ENCODE results near the gene TM4SF4.

GRCh38 chr3:149424918-149425317, 49.6 kb upstream of the TM4SF4 start:
- TF ChIP-seq ZNF660 (tag by site-specific recombination; IDR thresholded peaks at IDR 0.05) (no peak), CTCF (tag by site-specific recombination; IDR thresholded peaks at IDR 0.05) (no peak), REST (tag by site-specific recombination; IDR thresholded peaks at IDR 0.05) (no peak), ZFP69B (tag by site-specific recombination; IDR thresholded peaks at IDR 0.05) (no peak), ZBTB1 (tag by site-specific recombination; IDR thresholded peaks at IDR 0.05) (no peak), MZF1 (tag by site-specific recombination; IDR thresholded peaks at IDR 0.05; ENCODE audit: borderline replicate concordance) (no peak), ZNF292 (tag by site-specific recombination; IDR thresholded peaks at IDR 0.05; ENCODE audit: borderline replicate concordance, low read depth) (no peak)
- TF ChIP-seq, protein P1, sequence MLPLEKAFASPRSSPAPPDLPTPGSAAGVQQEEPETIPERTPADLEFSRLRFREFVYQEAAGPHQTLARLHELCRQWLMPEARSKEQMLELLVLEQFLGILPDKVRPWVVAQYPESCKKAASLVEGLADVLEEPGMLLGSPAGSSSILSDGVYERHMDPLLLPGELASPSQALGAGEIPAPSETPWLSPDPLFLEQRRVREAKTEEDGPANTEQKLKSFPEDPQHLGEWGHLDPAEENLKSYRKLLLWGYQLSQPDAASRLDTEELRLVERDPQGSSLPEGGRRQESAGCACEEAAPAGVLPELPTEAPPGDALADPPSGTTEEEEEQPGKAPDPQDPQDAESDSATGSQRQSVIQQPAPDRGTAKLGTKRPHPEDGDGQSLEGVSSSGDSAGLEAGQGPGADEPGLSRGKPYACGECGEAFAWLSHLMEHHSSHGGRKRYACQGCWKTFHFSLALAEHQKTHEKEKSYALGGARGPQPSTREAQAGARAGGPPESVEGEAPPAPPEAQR (tag by site-specific recombination; IDR thresholded peaks at IDR 0.05), result no peak
- TF ChIP-seq, protein P2, sequence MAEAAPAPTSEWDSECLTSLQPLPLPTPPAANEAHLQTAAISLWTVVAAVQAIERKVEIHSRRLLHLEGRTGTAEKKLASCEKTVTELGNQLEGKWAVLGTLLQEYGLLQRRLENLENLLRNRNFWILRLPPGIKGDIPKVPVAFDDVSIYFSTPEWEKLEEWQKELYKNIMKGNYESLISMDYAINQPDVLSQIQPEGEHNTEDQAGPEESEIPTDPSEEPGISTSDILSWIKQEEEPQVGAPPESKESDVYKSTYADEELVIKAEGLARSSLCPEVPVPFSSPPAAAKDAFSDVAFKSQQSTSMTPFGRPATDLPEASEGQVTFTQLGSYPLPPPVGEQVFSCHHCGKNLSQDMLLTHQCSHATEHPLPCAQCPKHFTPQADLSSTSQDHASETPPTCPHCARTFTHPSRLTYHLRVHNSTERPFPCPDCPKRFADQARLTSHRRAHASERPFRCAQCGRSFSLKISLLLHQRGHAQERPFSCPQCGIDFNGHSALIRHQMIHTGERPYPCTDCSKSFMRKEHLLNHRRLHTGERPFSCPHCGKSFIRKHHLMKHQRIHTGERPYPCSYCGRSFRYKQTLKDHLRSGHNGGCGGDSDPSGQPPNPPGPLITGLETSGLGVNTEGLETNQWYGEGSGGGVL (tag by site-specific recombination; IDR thresholded peaks at IDR 0.05), result no peak
